ENCODE data around the gene GRIA4. TPM values are rescaled to one million over a fixed set of nuclear protein-coding genes. Genes with fewer than 3 reads are reported as not detected.

GRIA4 gene
- polyA plus RNA-seq, 3 donors = not detected

GRCh38 chr11:105933695-105934094 lies 323.8 kb downstream of the GRIA4 start:
- Mint-ChIP-seq H3K36me3 (no peaks in the 10 kb centered on the region), H3K4me3 (no peak overlapping the region), H3K4me1 (no peaks in the 10 kb centered on the region), H3K27me3 (ENCODE audit: low read depth in 3 of 3) (peaks cover 0 to 2% (median 0%) of the 10 kb centered on the region in 3 donors), H3K27ac (no peak overlapping the region), H3K9me3 (peaks cover 0 to 3% (median 0%) of the 10 kb centered on the region in 7 donors)
- no peaks in the 10 kb centered on the region for H3K36me3 ChIP-seq (replicated peaks in 1 of 2; ENCODE audit: control insufficient read depth in 1 of 2, insufficient read depth in 2 of 2, low read length in 2 of 2)
- H3K9ac ChIP-seq (ENCODE audit: insufficient read depth, low read length, poor library complexity, severe bottlenecking) = no peak overlapping the region
- no peaks in the 10 kb centered on the region for H4K20me1 ChIP-seq (ENCODE audit: insufficient read depth, low read length)
- intact Hi-C loops (cut with micrococcal nuclease) = no loop called here
- no peaks in the 10 kb centered on the region for H3K79me2 ChIP-seq (ENCODE audit: insufficient read depth, low read length)
- no peak for DNase-seq
- H3K27me3 ChIP-seq (ENCODE audit: control insufficient read depth in 2 of 2, insufficient read depth in 2 of 2, low read length in 2 of 2) = no peaks in the 10 kb centered on the region
- no peak overlapping the region for H3K4me2 ChIP-seq (replicated peaks; ENCODE audit: extremely low read depth, low read length, poor library complexity, severe bottlenecking)
- no peak overlapping the region for H2AFZ ChIP-seq (ENCODE audit: insufficient read depth, low read depth, low read length, poor library complexity, severe bottlenecking)
- H3K27ac ChIP-seq (ENCODE audit: low read depth in 1 of 2, low read length in 2 of 2) = no peak overlapping the region
- no peaks in the 10 kb centered on the region for H3K9me3 ChIP-seq (replicated peaks in 1 of 2; ENCODE audit: control insufficient read depth in 1 of 2, insufficient read depth in 1 of 2, low read length in 2 of 2)
- no peak overlapping the region for H3K4me3 ChIP-seq (replicated peaks in 1 of 3; ENCODE audit: low read depth in 2 of 3, low read length in 3 of 3)
- no peaks in the 10 kb centered on the region for H3K4me1 ChIP-seq (ENCODE audit: control insufficient read depth in 1 of 2, insufficient read depth in 2 of 2, low read length in 2 of 2)
- 94% methylated on average over 4 of the region's 6 CpGs for WGBS (ENCODE audit: insufficient coverage)
- TF ChIP-seq CTCF (IDR thresholded peaks at IDR 0.05) = no peak

GRCh38 chr11:105935791-105936190 lies 325.9 kb downstream of the GRIA4 start:
- Histone ChIP-seq H3K79me2 (ENCODE audit: insufficient read depth, low read length) (no peaks in the 10 kb centered on the region), H3K36me3 (replicated peaks in 1 of 2; ENCODE audit: control insufficient read depth in 1 of 2, insufficient read depth in 2 of 2, low read length in 2 of 2) (no peaks in the 10 kb centered on the region), H4K20me1 (ENCODE audit: insufficient read depth, low read length) (no peaks in the 10 kb centered on the region), H3K4me2 (replicated peaks; ENCODE audit: extremely low read depth, low read length, poor library complexity, severe bottlenecking) (no peak overlapping the region), H2AFZ (ENCODE audit: insufficient read depth, low read depth, low read length, poor library complexity, severe bottlenecking) (no peak overlapping the region), H3K9ac (ENCODE audit: insufficient read depth, low read length, poor library complexity, severe bottlenecking) (no peak overlapping the region), H3K9me3 (replicated peaks in 1 of 2; ENCODE audit: control insufficient read depth in 1 of 2, insufficient read depth in 1 of 2, low read length in 2 of 2) (no peaks in the 10 kb centered on the region), H3K27me3 (ENCODE audit: control insufficient read depth in 2 of 2, insufficient read depth in 2 of 2, low read length in 2 of 2) (no peaks in the 10 kb centered on the region), H3K27ac (ENCODE audit: low read depth in 1 of 2, low read length in 2 of 2) (no peak overlapping the region), H3K4me3 (replicated peaks in 1 of 3; ENCODE audit: low read depth in 2 of 3, low read length in 3 of 3) (no peak overlapping the region), H3K4me1 (ENCODE audit: control insufficient read depth in 1 of 2, insufficient read depth in 2 of 2, low read length in 2 of 2) (no peaks in the 10 kb centered on the region)
- H3K9me3 Mint-ChIP-seq = peaks cover 0 to 3% (median 3%) of the 10 kb centered on the region in 7 donors
- no peaks in the 10 kb centered on the region for H3K4me1 Mint-ChIP-seq
- no peak for DNase-seq
- H3K36me3 Mint-ChIP-seq = no peaks in the 10 kb centered on the region
- WGBS (ENCODE audit: insufficient coverage) = 13% methylated on average over 1 of the region's 2 CpGs
- no peaks in the 10 kb centered on the region for H3K27me3 Mint-ChIP-seq (ENCODE audit: low read depth in 3 of 3)
- no peak for TF ChIP-seq CTCF (IDR thresholded peaks at IDR 0.05)
- intact Hi-C loops (cut with micrococcal nuclease) = no loop called here
- no peak overlapping the region for H3K4me3 Mint-ChIP-seq
- H3K27ac Mint-ChIP-seq = no peak overlapping the region
